GM18870 (cell line): ENCODE measurements around the gene RAB11B.
A peak's percentile ranks its signal among the peaks of the same experiment; 100 is the strongest.
"Not testable (repeated sequence)": the region's sequence is repeated elsewhere in the genome, so short reads cannot be mapped to it uniquely, and the experiment has no call there.

Experiments
- ATAC-seq: cut with Tn5 transposase; IDR thresholded peaks from one replicate; pipeline ENCODE4 v1.9.1; 2021; ENCODE audit warnings: moderate library complexity; ENCODE audit not compliant: unreplicated experiment

The RAB11B gene

GRCh38 chr19:8389891-8390616 is at the start of gene RAB11B:
TSS of gene RAB11B (plus strand) at chr19:8390360. CDS start at chr19:8390417, 57 bp downstream.
- ATAC-seq: peak; percentile 95

GRCh38 chr19:8341504-8341903 is 48.7 kb upstream of the RAB11B start:
- ATAC-seq: not testable (repeated sequence)

- ATAC-seq: no peak
Observed at GRCh38 chr19:8342316-8342683, 47.9 kb upstream of the RAB11B start.

GRCh38 chr19:8342684-8343482 is 47.3 kb upstream of the RAB11B start, which contains the start of gene KANK3:
TSS of gene KANK3 (minus strand) at chr19:8343262. CDS start at chr19:8337828, 5,434 bp downstream.
- no peak for ATAC-seq

GRCh38 chr19:8343483-8343844 is 46.7 kb upstream of the RAB11B start:
- no peak for ATAC-seq

- not testable (repeated sequence) for ATAC-seq
Observed at GRCh38 chr19:8349629-8350372, 40.4 kb upstream of the RAB11B start.

GRCh38 chr19:8352134-8352827 is 37.9 kb upstream of the RAB11B start:
- ATAC-seq: no peak

GRCh38 chr19:8352845-8353244 is 37.3 kb upstream of the RAB11B start:
- not testable (repeated sequence) for ATAC-seq

GRCh38 chr19:8355631-8356402 is 34.3 kb upstream of the RAB11B start:
- no peak for ATAC-seq

- no peak for ATAC-seq
Observed at GRCh38 chr19:8357007-8357521, 33.1 kb upstream of the RAB11B start.

GRCh38 chr19:8358948-8359347 is 31.2 kb upstream of the RAB11B start:
- no peak for ATAC-seq

GRCh38 chr19:8360196-8360595 is 30.0 kb upstream of the RAB11B start:
- no peak for ATAC-seq

- no peak for ATAC-seq
Observed at GRCh38 chr19:8361921-8362793, 28.0 kb upstream of the RAB11B start.

GRCh38 chr19:8363803-8364771 is 26.1 kb upstream of the RAB11B start, which contains the start of gene ANGPTL4:
TSS of gene ANGPTL4 (plus strand) at chr19:8364155. CDS start at chr19:8364322, 167 bp downstream.
- ATAC-seq: no peak

GRCh38 chr19:8366121-8366581 is 24.0 kb upstream of the RAB11B start:
- no peak for ATAC-seq

- no peak for ATAC-seq
Observed at GRCh38 chr19:8366961-8367326, 23.2 kb upstream of the RAB11B start.

- no peak for ATAC-seq
Observed at GRCh38 chr19:8367327-8368001, 22.7 kb upstream of the RAB11B start.
